ENCODE data around the gene ZNF324B. TPM values are rescaled to one million over a fixed set of nuclear protein-coding genes. Genes with fewer than 3 reads are reported as not detected.
"Not testable (repeated sequence)": the region's sequence is repeated elsewhere in the genome, so short reads cannot be mapped to it uniquely, and the experiment has no call there.

ZNF324B gene
- total and polyA plus RNA-seq, 2 experiments from 2014 or later: 1.9 to 5.8 TPM

DNA sequence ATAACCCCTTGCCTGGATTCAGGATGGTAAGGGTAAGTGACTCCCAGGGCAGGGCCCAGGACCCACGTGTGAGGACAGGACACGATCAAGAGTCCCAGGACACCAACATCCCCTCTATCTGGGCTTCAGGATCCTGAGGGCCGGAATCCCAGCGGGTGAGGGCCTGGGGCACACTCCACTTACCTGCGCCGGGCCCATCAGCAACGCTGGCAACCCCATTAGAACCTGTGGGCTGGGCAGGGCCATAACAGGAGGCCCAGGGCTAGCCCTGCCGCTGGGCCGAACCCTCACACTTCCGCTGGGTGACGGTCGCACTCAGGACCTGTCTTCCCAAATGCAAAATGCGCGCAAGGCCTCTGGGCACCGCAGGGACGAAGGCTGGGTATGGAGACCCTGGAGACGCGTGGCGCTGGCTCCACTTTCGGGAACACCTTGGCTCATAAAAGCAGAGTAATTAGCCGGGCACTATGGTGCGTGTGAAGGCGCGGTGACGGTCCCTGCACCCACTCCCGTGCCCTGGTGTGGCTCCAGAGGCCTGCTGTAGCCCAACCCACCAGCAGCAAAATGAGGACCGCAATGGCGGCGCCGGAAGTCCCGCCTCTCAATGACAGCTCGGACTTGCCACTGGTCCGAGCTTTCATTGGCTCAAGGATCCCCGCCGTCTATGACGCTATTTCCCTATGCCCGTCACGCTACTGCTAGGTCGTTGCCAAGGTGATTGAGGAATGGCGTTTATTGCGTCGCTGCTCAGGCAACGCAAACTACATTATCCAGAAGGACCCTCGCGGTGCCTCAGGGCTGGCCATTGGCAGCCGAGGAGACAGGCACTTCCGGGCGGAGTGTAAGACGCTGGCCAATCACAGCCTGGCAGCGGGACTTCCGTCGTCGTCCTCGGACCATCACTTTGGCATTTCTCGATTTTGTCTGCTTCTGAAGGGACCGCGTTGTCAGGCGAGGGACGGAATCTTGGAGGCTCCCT is 11.6 kb upstream of the ZNF324B start, which contains the start of gene ZNF132:
TSS of gene ZNF132 (minus strand) at position 578 of the 979 bp plus-strand sequence. CDS start at position 246, 332 bp downstream.
- Histone ChIP-seq H3K79me2 (no peaks in the 10 kb centered on the region), H3K36me3 (replicated peaks; ENCODE audit: insufficient read depth, low read depth) (no peaks in the 10 kb centered on the region), H3K4me1 (ENCODE audit: insufficient read depth) (peaks cover 5% of the 10 kb centered on the region), H3K4me2 (peak within 1 kb of the TSS; percentile 83), H3K27ac (peak within 1 kb of the TSS; percentile 56), H3K9me3 (ENCODE audit: low read depth) (no peaks in the 10 kb centered on the region), H3K27me3 (no peaks in the 10 kb centered on the region), H3K9me2 (replicated peaks; ENCODE audit: insufficient read depth) (no peaks in the 10 kb centered on the region), H2AFZ (peak within 1 kb of the TSS; percentile 55), H3K4me3 (peak within 1 kb of the TSS; percentile 53), H4K20me1 (ENCODE audit: insufficient read depth, poor library complexity, severe bottlenecking) (no peaks in the 10 kb centered on the region)
- 37% methylated on average over 56 of the region's 59 CpGs for WGBS (ENCODE audit: low lambda C conversion rate, missing lambda C conversion rate)
- TF ChIP-seq EZH2 (IDR thresholded peaks at IDR 0.05; ENCODE audit: borderline replicate concordance): no peak
- no peak for TF ChIP-seq EZH2phosphoT487 (IDR thresholded peaks at IDR 0.05; ENCODE audit: low read depth, severe bottlenecking, unreplicated experiment)
- TF ChIP-seq, protein P1, sequence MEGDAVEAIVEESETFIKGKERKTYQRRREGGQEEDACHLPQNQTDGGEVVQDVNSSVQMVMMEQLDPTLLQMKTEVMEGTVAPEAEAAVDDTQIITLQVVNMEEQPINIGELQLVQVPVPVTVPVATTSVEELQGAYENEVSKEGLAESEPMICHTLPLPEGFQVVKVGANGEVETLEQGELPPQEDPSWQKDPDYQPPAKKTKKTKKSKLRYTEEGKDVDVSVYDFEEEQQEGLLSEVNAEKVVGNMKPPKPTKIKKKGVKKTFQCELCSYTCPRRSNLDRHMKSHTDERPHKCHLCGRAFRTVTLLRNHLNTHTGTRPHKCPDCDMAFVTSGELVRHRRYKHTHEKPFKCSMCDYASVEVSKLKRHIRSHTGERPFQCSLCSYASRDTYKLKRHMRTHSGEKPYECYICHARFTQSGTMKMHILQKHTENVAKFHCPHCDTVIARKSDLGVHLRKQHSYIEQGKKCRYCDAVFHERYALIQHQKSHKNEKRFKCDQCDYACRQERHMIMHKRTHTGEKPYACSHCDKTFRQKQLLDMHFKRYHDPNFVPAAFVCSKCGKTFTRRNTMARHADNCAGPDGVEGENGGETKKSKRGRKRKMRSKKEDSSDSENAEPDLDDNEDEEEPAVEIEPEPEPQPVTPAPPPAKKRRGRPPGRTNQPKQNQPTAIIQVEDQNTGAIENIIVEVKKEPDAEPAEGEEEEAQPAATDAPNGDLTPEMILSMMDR (IDR thresholded peaks at IDR 0.05; ENCODE audit: poor library complexity): no peak
- peak; percentile 91 for DNase-seq (ENCODE audit: low spot score)

DNA sequence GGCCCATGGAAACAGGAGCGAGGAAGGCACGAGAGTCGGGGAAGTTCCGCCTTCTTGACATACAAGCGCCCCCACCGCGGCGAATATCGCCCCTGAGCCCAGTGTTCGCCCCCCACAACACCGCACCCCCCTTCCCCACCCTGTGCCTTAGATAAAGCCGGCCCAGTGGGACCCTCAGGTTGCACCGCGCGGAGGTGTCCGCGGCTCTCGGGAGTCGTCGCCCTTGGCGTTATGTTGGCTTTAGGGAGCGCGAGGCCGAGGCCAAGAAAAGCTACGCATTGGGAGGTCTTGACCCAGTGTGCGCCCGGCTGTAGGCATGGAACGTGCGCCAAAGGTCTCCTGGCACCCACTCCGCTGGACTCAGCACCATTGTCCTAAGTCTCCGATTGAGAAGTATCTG is 10.9 kb upstream of the ZNF324B start:
- Histone ChIP-seq H2AFZ (peak overlapping the region; percentile 44), H3K9me2 (replicated peaks; ENCODE audit: insufficient read depth) (no peaks in the 10 kb centered on the region), H3K27ac (peak overlapping the region; percentile 13), H3K9me3 (ENCODE audit: low read depth) (no peaks in the 10 kb centered on the region), H3K4me2 (peak overlapping the region; percentile 83), H3K36me3 (replicated peaks; ENCODE audit: insufficient read depth, low read depth) (no peaks in the 10 kb centered on the region), H3K27me3 (no peaks in the 10 kb centered on the region), H3K79me2 (no peaks in the 10 kb centered on the region), H3K4me1 (ENCODE audit: insufficient read depth) (peaks cover 5% of the 10 kb centered on the region), H3K4me3 (peak overlapping the region; percentile 12), H4K20me1 (ENCODE audit: insufficient read depth, poor library complexity, severe bottlenecking) (no peaks in the 10 kb centered on the region)
- no peak for DNase-seq (ENCODE audit: low spot score)
- WGBS (ENCODE audit: low lambda C conversion rate, missing lambda C conversion rate): 89% methylated on average over 20 of the region's 31 CpGs
- TF ChIP-seq, protein P1 (IDR thresholded peaks at IDR 0.05; ENCODE audit: poor library complexity): no peak
- no peak for TF ChIP-seq EZH2 (IDR thresholded peaks at IDR 0.05; ENCODE audit: borderline replicate concordance)
- no peak for TF ChIP-seq EZH2phosphoT487 (IDR thresholded peaks at IDR 0.05; ENCODE audit: low read depth, severe bottlenecking, unreplicated experiment)

DNA sequence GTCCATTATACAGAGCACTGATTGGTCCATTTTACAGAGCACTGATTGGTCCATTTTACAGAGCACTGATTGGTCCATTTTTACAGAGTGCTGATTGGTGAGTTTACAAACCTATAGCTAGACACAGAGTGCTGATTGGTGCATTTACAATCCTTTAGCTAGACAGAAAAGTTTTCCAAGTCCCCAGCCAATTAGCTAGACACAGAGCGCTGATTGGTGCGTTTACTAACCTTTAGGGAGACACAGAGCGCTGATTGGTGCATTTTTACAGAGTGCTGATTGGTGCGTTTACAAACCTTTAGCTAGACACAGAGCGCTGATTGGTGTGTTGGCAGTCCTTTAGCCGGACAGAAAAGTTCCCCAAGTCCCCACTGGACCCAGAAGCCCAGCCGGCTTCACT is 8.4 kb upstream of the ZNF324B start:
- H3K9me2 ChIP-seq (replicated peaks; ENCODE audit: insufficient read depth): not testable (repeated sequence)
- WGBS (ENCODE audit: low lambda C conversion rate, missing lambda C conversion rate): 73% methylated on average over 7 of the region's 7 CpGs

DNA sequence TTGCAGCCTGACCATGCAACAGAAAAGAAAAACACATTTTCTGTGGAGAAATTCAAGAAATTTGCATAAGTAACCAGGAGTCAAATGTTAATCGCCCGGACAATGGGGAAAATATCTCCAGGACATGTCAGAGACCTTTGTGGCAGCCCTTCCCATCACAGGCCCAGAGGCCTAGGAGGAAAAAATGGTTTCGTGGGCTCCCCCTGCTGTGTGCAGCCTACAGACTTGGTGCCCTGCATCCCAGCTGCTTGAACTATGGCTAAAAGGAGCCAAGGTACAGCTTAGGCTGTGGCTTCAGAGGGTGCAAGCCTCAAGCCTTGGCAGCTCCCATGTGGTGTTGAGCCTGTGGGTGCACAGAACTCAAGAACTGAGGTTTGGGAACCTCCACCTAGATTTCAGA is 2.6 kb upstream of the ZNF324B start:
- H3K4me2 ChIP-seq; H3K27ac ChIP-seq; H3K4me3 ChIP-seq; H3K9me2 ChIP-seq (replicated peaks; ENCODE audit: insufficient read depth); H3K79me2 ChIP-seq; H3K9me3 ChIP-seq (ENCODE audit: low read depth); H3K4me1 ChIP-seq (ENCODE audit: insufficient read depth); H4K20me1 ChIP-seq (ENCODE audit: insufficient read depth, poor library complexity, severe bottlenecking); DNase-seq (ENCODE audit: low spot score); H3K27me3 ChIP-seq; H2AFZ ChIP-seq; H3K36me3 ChIP-seq (replicated peaks; ENCODE audit: insufficient read depth, low read depth): not testable (repeated sequence)
- 82% methylated on average over 3 of the region's 3 CpGs for WGBS (ENCODE audit: low lambda C conversion rate, missing lambda C conversion rate)

More for the DNA sequence above, 8.4 kb upstream of the ZNF324B start:
- H3K27me3 ChIP-seq; H2AFZ ChIP-seq; H3K79me2 ChIP-seq; H3K9me3 ChIP-seq (ENCODE audit: low read depth); H3K27ac ChIP-seq; H3K36me3 ChIP-seq (replicated peaks; ENCODE audit: insufficient read depth, low read depth); DNase-seq (ENCODE audit: low spot score); H3K4me1 ChIP-seq (ENCODE audit: insufficient read depth); H3K4me2 ChIP-seq; H4K20me1 ChIP-seq (ENCODE audit: insufficient read depth, poor library complexity, severe bottlenecking); H3K4me3 ChIP-seq: not testable (repeated sequence)

DNA sequence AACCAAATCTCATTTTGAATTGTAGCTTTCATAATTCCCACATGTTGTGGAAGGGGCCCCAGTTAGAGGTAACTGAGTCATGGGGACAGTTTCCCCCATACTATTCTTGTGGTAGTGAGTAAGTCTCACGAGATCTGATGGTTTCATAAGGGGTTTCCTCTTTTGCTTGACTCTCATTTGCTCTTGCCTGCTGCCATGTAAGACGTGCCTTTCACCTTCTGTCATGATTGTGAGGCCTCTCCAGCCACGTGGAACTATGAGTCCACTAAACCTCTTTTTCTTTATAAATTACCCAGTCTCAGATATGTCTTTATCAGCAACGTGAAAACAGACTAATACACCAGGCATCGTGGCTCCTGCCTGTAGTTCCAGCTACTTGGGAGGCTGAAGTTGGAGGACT is 1.4 kb upstream of the ZNF324B start:
- not testable (repeated sequence) for H2AFZ ChIP-seq; H3K9me2 ChIP-seq (replicated peaks; ENCODE audit: insufficient read depth); H3K79me2 ChIP-seq; H3K4me3 ChIP-seq; H3K27me3 ChIP-seq; DNase-seq (ENCODE audit: low spot score); H3K27ac ChIP-seq; H4K20me1 ChIP-seq (ENCODE audit: insufficient read depth, poor library complexity, severe bottlenecking); H3K4me1 ChIP-seq (ENCODE audit: insufficient read depth); H3K9me3 ChIP-seq (ENCODE audit: low read depth); H3K36me3 ChIP-seq (replicated peaks; ENCODE audit: insufficient read depth, low read depth); H3K4me2 ChIP-seq
- WGBS (ENCODE audit: low lambda C conversion rate, missing lambda C conversion rate): 60% methylated on average over 5 of the region's 5 CpGs

Data from hepatocyte (in vitro differentiated cells).